Hematopoietic multipotent progenitor cell (in vitro differentiated cells): Measurements from ENCODE around the gene TULP1. TPM values are rescaled to one million over a fixed set of nuclear protein-coding genes. Genes with fewer than 3 reads are reported as not detected.

Experiments
- DNase-seq, 3 donors: peaks; one replicate each; pipeline ENCODE4 v3.0.0-alpha.2; 2011 to 2015; ENCODE audit warnings: low read depth in 2 of 3, low spot score in 2 of 3
- total RNA-seq: library from RNA; depleted of rRNA; stranded (reverse); fragments of >200 nt; gene quantifications from one replicate; pipeline ENCODE4 v1.2.3, GENCODE V29; 2012

TULP1 gene
- total RNA-seq, 1 donor = not detected

DNA sequence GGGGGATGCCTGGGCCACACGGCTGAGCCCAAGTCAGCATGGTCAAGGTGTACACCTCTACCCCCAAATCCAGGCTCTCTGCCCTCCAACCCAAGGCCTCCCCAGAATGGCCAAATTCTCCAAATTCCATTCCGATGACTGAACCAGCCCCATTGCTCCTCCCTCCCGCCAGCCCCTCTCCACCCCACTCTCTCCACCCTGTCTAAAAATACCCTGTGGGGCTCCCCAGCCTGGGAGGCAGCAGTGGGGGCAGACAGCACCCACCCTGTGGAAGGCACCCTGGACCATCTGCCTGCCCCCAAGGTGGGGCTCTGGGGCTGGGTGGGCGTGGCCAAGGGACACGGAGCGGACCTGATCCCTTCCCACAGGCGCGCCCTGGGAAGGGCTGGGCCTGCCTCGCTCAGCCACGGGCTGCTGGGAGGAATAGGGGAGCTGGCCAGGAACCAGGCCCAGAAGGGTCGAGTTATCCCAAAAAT is 27.3 kb downstream of the TULP1 start:
- DNase-seq = no peak

DNA sequence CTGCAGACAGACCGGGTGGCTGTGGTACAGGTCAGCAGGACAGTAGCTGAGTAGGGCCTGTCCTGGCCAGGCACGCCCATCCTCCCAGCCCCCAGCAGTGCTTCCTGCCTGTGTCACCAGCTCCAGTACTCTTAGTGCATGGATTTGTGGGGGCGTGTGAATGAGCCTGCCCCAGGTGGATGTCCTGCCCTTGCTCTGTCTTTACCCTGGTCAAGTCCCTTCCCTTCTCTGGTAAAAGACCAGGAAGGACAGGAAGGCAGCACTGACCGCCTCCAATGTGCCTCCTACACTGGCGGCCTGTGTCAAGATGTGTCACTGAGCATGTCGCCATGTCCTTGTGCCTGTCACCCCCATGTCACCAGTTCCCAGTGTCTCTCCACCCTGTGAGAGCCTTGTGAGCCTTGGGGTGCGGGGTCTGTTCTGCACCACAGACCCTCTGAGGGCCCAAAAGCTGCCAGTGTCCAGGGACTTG is 27.7 kb downstream of the TULP1 start:
- no peak for DNase-seq

DNA sequence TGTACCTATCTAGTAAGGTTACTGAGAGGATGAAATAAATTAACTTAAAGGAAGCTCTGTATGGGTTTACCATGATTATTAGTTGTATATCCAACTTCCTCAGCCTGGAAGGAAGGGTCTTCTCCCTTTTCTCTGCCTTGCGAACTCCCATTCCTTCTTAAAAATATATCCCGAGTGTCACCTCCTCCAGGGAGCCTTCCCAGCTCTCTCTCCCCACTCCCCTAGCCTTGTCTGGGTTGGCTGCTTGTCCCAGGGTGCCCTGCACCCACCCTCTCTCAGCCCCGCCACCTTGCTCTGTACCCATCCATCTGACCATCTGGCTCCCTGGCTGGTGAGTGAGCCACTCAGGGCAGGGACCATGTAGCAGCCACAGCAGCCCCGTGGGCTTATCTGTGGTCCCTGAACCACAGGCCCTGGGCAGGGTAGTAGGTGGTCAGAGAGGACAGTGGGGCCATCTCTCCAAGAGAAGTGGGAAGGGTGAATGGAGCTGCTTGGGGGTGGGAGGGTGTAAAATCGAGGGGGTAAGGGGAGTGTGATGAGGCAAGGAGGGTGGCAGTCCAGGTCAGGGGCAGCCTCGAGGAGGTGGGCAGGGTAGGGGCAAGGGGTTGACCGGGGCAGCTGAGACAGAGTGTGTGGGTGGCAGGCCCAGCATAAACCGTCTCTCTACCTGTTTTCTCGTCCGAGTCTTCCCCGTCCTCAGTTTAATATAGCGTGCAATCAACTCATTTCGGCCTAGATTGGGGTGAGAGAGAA is 28.6 kb downstream of the TULP1 start:
- DNase-seq = no peak

DNA sequence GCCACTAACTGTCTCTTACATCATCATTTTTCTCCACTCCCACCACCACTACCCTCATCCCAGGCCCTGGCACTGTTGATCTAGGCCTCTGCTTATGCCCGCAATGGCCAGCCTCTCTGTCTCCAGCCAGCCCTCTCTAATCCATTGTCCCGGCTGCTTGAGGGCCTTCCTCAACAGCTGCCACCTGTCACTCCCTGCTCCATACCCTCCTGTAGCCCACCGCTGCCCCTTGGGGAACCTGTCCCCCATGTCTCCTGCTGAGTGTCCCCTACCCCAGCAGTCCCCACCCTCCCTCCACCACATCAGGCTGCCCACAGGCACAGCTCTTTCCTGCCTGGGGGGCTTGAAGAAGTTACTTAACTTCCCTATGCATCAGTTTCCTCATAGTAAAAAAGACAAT is 29.2 kb downstream of the TULP1 start:
- DNase-seq = no peak

DNA sequence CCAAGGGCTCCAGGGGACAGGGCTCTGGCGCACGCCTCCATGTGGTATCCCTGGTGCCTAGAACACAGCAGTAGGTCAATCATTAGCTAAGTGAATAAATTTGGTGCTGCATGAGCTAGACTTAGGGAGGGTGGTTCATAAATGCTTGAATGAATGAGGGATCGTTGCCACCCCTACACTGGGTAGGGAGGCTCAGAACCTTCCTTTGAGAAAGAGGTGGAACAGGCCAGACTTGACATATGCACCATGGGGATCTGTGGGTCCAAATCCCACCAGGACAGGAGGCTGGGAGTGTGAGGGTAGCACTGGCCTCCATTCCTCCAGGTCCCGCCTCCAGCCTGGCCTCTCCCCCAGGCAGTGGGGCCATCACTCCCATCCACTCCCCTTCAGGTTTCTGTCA is 29.6 kb downstream of the TULP1 start:
- no peak for DNase-seq

DNA sequence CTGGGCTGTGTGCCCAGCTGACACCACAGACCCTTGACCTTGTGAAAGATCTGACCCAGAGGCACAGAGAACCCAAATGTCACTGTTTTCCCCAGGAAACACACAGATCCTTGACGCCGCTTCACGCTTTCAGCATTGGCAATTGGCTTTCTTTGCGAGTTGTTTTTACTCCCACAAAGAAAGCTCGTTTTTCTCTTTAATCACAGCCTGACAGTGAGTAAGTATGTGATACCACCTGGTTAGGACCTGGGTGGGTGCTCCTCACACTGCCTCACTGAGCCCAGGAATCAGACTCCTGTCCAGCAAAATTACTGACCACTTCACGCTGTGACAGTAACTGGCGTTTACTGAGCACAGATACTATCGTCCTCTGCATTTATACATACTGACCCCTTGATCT is 31.5 kb downstream of the TULP1 start:
- no peak for DNase-seq

DNA sequence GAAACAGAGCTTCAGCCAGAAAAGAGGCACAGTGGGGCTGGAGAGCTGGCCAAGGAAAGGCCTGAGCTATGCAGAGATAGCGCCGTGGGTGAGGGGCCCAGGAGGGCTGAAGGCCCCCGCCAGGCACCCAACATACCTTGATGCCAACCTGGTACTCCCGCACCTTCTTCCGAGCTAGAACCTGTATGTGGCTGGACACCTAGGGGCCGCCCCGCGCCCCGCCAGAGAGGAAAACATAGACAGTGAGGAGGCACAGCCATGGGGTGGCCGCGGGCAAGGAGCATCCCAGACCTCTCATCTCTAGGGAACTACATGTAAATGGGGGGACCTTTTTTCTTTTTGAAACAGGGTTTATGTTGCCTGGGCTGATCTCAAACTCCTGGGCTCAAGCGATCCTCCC is 32.5 kb downstream of the TULP1 start:
- no peak for DNase-seq

DNA sequence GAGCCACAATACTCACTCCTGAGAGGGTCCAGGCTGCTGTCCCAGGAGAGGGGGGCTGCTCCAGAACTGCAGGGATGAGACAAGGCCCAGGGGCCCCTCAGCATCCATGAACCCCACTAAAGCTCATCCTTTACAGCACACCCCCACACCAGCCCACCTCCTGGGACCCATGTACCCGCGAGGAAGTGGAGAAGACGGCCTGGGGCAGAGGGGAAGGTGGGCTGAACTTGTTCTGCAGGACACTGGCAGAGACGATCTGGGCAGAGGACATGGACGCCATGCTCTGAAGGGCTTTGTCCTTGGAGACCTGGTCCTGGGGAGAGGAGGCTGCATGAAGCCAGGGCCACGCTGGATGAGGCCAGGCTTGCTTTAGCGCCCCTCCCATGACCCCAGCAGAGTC is 34.4 kb downstream of the TULP1 start:
- DNase-seq = no peak

DNA sequence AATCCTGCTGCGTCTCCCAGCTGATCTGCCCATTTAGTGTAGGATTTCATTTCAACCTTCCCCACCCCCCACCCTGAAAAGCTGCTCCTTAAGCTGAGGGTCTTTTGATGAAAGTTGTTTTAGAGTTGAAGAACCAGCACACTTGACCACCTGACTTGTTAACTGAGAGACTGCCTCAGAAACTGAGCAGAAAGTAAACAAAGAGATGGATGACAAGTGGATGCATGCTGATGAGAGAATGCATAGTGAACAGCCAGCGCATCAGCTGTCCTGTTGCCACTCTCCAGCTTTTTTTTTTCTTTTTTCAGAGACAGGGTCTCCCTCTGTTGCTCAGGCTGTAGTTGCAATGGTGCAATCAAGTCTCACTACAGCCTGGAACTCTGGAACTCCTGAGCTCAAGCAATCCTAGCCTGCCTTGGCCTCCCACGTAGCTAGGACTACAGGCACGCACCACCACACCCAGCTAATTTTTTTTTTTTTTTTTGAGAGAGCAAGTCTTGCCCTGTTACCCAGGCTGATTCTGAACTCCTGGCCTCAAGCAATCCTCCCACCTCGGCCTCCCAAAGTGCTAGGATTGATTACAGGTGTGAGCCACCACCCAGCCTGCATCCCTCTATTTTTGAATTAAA is 35.0 kb downstream of the TULP1 start:
- DNase-seq = no peak

DNA sequence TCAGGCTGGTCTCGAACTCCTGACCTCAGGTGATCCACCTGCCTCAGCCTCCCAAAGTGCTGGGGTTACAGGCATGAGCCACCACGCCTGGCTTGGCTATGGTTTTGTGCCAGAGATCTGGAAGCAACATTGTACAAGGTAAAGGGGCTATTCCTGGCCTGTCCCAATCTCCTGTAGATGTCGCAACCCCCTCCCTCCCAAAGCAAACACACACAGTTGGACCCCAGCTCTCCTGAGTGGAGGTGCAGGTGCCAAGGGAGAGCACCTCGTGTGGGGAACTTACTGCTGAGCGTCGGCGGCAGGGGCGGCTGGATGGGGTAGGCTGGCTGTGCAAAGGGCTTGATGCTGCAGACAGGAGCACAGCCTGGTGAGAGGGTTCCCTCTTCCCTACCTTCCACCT is 35.7 kb downstream of the TULP1 start:
- no peak for DNase-seq

DNA sequence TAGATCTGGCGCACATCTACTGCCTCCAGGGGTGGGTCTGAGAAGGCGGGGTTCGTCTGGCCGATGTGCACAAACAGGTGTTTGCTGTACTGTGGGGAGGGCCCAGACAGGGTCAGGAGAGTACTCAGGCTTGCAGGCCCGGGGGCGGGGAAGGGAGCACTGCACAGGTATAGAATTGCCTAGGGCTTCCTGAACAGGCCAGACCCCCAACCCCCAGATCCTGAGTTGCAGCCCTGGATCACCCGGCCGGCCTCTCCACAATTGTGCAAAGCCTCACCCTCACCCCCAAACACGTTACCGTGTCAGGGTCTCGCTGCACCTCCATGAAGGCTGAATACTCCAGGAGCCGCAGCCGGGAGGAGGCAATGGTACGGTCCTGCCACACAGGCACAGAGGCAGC is 36.7 kb downstream of the TULP1 start:
- no peak for DNase-seq

DNA sequence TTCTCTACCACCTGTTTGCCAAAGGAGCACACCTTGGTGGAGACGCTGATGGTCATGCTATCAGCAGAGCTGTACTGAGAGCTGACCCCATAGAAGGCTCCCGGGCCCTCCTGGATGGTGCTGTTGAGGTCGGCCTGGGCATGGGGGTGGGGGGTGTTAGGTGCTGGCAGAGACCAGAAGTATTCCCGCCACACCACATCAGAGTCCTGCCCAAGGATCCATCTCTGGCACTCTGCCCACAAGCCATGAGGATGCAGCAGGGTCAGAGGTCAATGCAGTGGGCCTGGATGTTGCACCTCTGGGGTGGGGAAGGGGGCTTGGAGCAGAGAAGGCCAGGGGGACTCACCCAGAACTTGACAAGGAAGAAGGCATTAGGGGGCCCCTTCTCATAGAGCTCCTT is 37.1 kb downstream of the TULP1 start:
- DNase-seq = no peak

DNA sequence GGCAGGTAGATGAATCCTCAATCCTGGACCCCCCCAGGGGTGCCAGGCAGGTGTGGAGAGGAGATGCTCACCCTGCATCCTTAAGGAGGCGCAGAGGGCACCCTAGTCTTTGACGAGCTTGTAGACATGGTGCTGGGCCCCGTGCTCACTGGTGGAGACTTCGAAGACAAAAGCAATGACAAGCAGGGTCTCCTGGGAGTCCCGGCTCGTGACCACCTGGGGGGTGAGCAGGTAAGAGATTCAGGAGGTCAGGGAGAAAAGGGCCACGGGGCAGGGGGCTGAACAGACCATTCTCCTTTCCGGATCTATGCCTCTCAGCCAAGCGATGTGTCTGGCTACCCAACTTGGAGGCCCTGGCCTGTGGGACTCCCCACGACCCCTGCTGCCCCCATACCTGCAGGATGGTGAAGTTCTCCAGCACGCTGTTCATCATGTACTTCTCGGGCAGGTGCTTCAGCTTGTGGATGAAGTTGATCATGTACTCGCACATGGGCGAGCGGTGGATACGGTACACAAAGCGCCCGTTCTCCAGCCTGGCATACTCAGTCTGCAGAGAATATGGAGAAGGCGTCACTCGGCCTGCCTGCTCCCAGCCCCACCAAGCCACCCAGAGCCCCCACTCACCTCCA is 37.6 kb downstream of the TULP1 start:
- no peak for DNase-seq

DNA sequence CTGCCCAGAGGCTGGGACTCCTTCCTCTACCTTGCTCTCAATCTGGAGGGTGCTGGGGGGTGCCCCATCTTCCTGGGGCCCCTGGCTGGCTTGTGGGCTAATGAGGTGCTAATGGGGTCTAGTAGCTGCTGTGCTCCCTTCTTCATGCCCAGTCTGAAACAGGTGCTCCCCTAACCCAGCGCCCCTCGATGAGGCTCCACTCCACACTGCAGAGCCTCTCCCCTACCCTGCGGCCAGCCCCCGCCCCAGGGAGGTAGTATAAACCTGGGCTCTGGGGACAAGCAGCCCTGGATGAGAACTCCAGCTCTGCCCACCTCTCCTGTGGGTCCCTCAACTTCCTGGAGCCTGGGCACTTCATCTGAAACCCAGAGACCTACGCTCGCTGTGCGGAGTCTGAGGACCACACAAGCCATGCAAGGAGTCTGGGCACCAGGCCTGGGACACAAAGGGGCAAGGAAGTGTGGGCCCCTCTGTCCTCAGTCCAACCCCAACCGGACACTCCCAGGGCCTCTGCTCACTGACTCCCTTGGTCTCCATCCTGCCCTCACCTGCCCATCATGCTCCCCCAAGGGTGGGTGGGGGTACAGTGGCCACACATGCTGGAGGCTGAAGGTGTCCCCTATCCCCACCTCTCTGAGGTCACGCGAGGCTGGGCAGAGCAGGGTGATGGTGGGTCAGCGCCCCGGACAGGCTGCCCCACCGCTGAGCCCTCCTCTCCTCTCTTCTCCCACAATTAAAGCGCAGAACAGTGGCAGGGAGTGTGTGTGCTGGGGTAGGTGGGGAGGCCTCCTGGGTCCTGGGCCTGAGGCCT is 38.4 kb downstream of the TULP1 start:
- no peak for DNase-seq

DNA sequence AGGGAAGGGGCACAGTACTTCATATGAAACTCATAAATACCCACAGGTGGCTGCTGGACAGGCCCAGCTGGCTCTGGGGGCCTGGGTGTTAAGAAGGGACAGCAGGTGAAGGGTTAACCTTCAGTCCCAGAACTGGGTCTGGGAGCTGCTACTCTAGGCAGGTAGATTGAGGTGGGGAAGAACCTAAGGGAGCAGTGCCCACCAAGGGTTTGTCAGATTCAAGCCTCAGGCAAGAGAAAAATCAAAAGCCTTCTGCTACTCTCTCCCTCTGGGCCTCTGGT is 38.9 kb downstream of the TULP1 start:
- DNase-seq = no peak

DNA sequence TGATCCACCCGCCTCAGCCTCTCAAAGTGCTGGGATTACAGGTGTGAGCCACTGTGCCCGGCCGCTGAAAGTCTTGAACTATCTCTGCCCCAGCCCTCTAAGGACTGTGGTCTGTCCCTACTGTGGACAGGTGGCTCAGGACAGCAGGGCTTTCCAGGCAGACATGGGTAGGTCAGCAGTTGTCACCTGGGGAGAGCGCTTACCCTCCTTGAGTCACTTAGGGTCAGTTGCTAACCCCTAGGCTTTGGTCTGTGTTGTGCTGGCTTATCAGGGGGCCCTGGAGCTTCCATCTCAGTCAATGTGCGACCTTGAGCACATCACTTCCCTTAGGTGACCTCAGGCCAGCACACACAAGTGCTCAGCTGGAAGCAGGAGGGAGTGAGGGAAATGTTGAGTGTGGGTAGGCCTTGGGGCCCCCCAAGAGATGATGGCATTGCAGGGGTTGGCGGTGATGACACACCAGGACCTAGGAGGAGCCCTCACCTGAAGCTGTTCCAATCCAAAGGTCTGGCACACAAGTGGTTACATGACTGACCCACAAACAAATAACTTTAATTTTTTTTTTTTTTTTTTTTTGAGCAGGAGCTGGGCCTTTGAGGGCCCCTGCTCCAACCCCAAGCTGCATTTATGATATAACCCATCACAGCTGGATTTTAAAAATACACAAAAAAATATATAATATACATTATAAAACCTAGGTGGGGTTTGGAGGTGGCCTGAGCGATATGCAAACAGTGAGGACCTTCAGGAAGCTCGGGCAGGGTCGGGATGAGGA is 39.4 kb downstream of the TULP1 start:
- no peak for DNase-seq

DNA sequence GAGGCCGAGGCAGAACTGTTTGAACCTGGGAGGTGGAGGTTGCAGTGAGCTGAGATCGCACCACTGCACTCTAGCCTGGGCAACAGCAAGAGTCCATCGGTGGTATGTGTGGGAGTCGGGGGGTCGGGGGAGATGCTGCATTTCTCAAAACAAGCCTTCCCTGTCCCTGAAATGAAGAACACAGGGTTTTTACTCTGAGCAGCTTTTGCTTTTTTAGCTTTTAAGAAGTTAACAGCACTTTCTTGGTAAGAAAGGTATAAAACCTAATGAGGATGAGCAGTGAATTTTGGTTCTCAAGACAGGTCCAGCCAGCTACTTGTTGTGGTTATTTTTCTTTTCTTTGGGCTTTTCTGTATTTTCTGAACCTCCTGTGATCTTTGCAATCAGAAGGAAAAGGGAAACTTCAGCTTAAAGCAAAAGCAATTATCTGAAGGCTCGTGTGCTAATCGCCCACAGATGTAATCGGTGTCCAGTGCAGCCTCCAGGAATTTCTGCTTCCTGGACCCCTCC is 40.8 kb downstream of the TULP1 start:
- no peak for DNase-seq

DNA sequence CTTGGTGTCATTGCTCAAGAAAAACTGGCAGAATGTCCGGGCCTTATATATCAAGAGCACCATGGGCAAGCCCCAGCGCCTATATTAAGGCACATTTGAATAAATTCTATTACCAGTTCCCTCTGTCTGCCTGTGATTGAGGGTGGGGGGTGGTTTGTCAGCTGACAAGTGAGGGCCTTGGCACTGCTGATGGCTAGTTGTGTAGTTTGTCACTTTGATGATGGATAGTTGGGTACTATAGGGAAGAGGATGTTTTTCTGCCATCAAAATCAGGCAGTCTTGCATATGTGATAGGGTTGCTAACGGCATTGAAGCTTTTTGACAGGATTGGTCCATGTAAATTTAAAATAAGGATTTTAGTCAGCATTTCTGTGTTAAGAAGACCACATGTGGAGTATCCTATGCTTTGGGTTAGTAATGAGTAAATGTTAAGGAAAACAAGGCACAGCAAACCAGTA is 42.0 kb downstream of the TULP1 start:
- DNase-seq = no peak

DNA sequence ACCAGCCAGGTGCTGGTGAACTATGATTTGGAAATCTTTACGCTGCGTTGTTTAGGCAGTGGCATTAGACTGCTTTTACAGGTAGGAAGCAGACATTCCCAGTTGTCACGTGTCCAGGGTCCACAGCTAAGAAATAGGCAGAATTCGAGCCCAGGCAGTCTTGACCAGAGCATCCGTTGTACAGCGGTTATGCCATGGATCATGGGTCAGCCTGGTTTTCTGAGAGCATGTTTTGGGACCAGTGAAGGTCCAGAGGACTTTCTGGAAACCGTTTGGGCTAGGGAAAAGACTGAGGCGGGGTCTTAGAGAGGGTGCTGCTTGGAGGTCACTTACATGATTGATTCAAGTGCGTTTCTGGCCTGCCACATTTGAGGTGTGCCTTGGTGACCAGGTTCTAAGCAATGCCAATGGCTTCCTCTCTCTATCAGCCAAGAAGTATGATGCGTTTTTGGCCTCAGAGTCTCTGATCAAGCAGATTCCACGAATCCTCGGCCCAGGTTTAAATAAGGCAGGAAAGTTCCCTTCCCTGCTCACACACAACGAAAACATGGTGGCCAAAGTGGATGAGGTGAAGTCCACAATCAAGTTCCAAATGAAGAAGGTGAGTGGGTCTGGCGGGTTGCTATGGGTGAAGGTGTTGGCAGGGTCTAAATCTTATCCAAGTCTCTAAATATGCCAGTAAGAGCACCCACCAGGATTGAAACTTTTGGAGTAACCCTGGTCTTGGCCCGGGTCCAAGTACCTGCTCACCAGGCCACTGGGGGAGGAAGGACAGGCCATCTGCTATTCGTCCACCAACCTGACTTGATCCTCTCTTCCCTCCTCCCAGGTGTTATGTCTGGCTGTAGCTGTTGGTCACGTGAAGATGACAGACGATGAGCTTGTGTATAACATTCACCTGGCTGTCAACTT is 42.7 kb downstream of the TULP1 start:
- no peak for DNase-seq
